Stimulated activated naive CD8-positive, alpha-beta T cell treated with anti-CD3 and anti-CD28 coated beads, Interleukin-15, Interleukin-2, amounts not matched to agents 100 ng/mL and 50 ng/mL, for 24 hours (primary cell): ENCODE data around the gene GMPPB.
"Not testable (repeated sequence)": the region's sequence is repeated elsewhere in the genome, so short reads cannot be mapped to it uniquely, and the experiment has no call there.

Experiments used
- H3K27ac Mint-ChIP-seq: one replicate; pipeline ENCODE4 v1.8.0; 2021; ENCODE audit warnings: mild to moderate bottlenecking, mixed read lengths
- H3K27me3 Mint-ChIP-seq: one replicate; pipeline ENCODE4 v1.8.0; 2021; ENCODE audit warnings: mixed read lengths
- H3K36me3 Mint-ChIP-seq: one replicate; pipeline ENCODE4 v1.8.0; 2021; ENCODE audit warnings: low read depth, mixed read lengths
- H3K4me1 Mint-ChIP-seq: one replicate; pipeline ENCODE4 v1.8.0; 2021; ENCODE audit warnings: low read depth, mixed read lengths
- H3K4me3 Mint-ChIP-seq: one replicate; pipeline ENCODE4 v1.8.0; 2021; ENCODE audit warnings: mild to moderate bottlenecking, mixed read lengths
- H3K9me3 Mint-ChIP-seq: one replicate; pipeline ENCODE4 v1.8.0; 2021; ENCODE audit warnings: mixed read lengths

Gene GMPPB

DNA sequence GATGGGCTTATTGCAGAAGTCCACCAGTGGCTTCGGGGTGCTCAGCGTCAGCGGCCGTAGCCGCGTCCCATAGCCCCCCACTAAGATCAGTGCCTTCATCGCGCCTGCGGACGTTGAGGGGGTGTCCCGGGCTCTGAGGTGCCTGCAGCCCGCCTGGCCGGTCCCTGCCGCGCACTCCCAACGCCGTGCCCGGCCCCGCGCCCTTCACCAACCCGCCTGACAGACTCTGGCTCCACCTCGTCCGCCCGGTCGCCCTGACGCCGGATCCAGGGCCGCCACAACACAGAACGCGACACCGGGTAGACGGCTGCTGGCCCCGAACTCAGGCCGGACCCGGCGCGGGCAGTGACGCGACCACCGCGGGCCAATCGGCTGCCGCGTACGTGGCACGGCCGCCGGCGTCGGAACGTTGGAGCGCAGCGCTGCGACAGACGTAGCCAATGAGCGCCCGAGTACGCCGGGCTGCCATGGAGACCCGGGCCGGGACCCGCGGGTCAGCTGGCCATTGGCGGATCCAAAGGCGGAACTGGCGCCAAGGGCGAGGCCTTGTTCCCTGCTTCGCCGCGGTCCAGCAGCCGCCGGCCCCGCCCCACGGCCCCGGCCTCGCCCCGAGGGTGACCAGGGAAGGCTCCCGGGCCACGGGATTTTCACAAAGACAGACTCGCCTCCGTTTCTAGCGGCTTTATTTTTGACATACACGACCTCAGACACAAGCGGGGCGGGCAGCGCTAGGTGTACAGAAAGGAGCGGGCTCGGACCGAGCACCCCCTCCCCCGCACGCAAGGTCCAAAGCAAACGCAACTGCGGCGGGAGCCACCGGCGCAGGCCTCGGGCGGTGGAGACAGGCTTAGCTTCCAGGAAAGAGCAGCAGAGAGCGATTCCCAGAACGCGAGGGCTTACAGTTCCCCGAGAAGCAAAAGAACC lies at the start of gene GMPPB:
GMPPB (minus strand) TSS at position 324 of the 924 bp plus-strand sequence; CDS start at position 99, 225 bp downstream.
- H3K27ac Mint-ChIP-seq = peak within 1 kb of the TSS; percentile 97
- H3K4me1 Mint-ChIP-seq = peaks cover 40% of the 10 kb centered on the region
- peaks cover 13% of the 10 kb centered on the region for H3K36me3 Mint-ChIP-seq
- H3K4me3 Mint-ChIP-seq = peak within 1 kb of the TSS; percentile 94
- H3K9me3 Mint-ChIP-seq = no peaks in the 10 kb centered on the region
- H3K27me3 Mint-ChIP-seq = no peaks in the 10 kb centered on the region

DNA sequence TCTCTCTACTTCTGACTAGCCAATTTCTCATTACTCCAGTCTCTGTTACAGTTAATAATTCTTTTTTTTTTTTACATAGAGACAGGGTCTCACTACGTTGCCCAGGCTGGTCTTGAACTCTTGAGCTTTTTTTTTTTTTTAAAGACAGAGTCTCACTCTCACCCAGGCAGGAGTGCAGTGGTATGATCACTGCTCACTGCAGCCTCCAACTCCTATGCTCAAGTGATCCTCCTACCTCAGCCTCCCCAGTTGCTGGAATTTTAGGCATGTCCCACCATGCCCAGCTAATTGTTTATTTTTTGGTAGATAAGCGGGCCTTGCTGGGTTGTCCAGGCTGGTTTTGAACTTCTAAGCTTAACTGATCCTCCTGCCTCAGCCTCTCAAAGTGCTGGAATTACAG lies 49.0 kb upstream of the GMPPB start:
- H3K9me3 Mint-ChIP-seq = no peaks in the 10 kb centered on the region
- peaks cover 21% of the 10 kb centered on the region for H3K36me3 Mint-ChIP-seq
- H3K4me1 Mint-ChIP-seq = peaks cover 40% of the 10 kb centered on the region
- H3K27me3 Mint-ChIP-seq = no peaks in the 10 kb centered on the region
- H3K4me3 Mint-ChIP-seq = no peak overlapping the region
- no peak overlapping the region for H3K27ac Mint-ChIP-seq

DNA sequence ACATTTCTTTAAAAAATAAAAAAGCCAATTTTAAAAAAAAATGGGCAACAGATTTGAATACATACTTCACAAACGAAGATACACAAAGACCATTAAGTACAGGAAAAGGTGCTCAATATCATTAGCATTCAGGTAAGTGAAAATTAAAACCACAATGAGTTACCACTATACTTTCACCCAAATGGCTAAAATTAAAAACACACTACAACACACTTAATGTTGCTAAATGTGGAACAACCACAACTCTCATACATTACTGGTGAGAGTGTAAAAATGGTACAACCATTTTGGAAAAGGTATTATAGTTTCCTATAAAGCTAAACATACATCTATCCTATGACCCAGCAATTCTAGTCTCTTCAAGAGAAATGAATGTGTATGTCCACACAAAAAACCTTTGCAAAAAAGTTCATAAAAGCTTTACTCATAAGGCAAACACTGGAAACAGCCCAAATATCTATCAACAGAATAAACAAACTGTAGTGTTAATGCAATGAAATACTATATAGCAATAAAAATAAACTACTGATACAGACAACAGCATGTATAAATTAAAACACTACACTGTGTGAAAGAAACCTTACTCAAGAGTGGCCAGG lies 47.7 kb upstream of the GMPPB start:
- peaks cover 36% of the 10 kb centered on the region for H3K4me1 Mint-ChIP-seq

DNA sequence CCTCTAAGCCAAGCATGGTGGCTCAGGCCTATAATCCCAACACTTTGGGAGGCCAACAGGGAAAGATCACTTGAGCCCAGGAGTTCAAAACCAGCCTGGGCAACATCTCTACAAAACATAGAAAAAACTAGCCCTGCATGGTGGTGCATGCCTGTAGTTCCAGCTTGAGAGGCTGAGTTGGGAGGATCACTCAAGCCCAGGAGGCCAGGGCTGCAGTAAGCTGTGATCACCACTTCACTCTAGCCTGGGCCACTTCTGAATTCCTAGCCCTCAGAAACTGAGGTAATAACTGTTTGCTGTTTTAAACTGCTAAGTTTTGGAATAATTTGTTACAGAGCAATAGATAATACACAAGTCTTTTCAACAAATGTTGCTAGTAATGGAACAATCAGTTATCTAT lies 46.2 kb upstream of the GMPPB start:
- Mint-ChIP-seq H3K27me3 (no peaks in the 10 kb centered on the region), H3K4me1 (peaks cover 36% of the 10 kb centered on the region), H3K36me3 (peaks cover 17% of the 10 kb centered on the region), H3K9me3 (no peaks in the 10 kb centered on the region), H3K4me3 (no peak overlapping the region), H3K27ac (no peak overlapping the region)

More for the DNA sequence above, 47.7 kb upstream of the GMPPB start:
- Mint-ChIP-seq H3K36me3 (peaks cover 16% of the 10 kb centered on the region), H3K27me3 (no peaks in the 10 kb centered on the region), H3K4me3 (no peak overlapping the region), H3K27ac (no peak overlapping the region), H3K9me3 (no peaks in the 10 kb centered on the region)

DNA sequence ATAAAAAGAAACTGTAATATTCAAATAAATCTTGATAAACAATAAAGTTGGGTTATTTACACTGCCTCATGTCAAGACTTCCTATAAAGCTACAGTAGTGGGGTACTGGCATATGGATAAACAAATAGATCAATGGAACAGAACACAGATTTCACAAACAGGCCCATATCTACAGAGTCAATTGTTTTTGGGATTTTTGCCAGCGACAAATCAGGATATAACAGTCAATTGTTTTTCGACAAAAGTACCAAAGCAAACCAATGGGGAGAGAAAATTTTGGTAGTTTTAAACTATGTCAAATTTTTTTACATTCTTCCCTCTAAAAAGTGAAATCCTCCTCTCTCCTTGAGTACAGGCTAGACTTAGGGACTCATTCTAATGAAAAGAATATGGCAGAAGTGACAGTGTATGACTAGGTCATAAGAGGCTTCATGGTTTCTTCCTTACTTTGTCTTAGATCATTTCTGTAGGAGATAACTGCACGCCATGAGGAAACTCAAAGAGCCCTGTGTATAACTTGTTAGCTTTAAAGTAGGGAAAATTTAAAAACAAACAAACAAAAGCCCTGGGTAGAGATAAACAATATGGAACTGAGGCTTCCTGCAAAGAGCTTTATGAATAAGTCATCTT lies 45.6 kb upstream of the GMPPB start:
- Mint-ChIP-seq H3K27ac (no peak overlapping the region), H3K4me1 (peaks cover 32% of the 10 kb centered on the region), H3K4me3 (no peak overlapping the region), H3K36me3 (peaks cover 22% of the 10 kb centered on the region), H3K27me3 (no peaks in the 10 kb centered on the region), H3K9me3 (no peaks in the 10 kb centered on the region)

DNA sequence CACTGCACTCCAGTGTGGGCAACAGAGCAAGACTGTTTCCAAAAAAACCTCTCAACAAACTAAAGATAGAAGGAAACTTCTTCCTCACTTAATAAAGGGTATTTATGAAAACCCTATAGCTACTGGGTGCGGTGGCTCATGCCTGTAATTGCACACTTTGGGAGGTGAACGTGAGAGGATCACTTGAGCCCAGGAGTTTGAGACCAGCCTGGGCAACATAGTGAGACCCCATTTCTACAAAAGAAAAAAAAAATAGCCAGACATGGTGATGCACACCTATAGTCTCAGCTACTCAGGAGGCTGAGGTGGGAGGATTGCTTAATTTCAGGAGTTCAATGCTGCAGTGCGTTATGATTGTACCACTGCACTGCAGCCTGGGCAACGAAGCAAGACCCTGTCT lies 40.2 kb upstream of the GMPPB start:
- Mint-ChIP-seq H3K4me3 (no peak overlapping the region), H3K4me1 (peaks cover 12% of the 10 kb centered on the region), H3K9me3 (no peaks in the 10 kb centered on the region), H3K27ac (no peak overlapping the region), H3K36me3 (peaks cover 15% of the 10 kb centered on the region), H3K27me3 (no peaks in the 10 kb centered on the region)

DNA sequence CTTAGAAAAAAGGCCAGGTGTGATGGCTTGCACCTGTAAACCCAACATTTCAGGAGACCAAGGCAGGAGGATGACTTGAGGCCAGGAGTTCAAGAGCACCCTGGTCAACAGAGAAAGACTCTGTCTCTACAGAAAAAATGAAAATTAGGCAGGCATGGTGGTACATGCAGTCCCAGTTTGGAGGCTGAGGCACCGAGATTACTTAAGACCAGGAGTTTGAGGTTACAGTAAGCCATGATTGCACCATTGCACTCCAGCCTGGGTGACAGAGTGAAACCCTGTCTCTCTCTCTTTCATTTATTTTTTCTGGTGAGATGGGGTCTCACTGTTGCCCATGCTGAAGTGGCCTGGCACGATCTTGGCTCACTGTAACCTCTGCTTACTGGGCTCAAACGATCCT lies 37.9 kb upstream of the GMPPB start:
- H3K27ac Mint-ChIP-seq = no peak overlapping the region
- no peak overlapping the region for H3K4me3 Mint-ChIP-seq
- no peaks in the 10 kb centered on the region for H3K27me3 Mint-ChIP-seq
- peaks cover 11% of the 10 kb centered on the region for H3K4me1 Mint-ChIP-seq
- peaks cover 6% of the 10 kb centered on the region for H3K36me3 Mint-ChIP-seq
- no peaks in the 10 kb centered on the region for H3K9me3 Mint-ChIP-seq

DNA sequence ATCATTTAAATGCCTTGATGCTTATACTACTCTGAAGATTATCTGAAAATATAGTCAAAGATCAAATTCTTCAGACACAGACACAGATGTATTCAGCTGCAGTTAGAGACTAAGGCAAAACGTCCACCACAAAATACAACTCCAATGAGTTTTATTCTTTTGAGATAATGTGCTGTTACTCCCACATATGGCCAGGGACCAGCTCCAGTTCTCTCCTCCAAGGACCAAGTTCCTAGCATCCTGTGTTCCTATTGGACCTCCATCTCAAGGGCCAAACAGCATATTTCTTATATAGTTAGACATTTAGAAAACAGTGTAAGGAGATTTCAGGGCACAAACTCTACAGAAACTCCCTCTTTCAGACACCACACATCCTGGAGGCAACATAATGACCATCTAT lies 35.5 kb upstream of the GMPPB start:
- Mint-ChIP-seq H3K9me3 (no peaks in the 10 kb centered on the region), H3K4me3 (no peak overlapping the region), H3K4me1 (peaks cover 22% of the 10 kb centered on the region), H3K27me3 (no peaks in the 10 kb centered on the region), H3K27ac (peak overlapping the region; percentile 13), H3K36me3 (no peaks in the 10 kb centered on the region)

DNA sequence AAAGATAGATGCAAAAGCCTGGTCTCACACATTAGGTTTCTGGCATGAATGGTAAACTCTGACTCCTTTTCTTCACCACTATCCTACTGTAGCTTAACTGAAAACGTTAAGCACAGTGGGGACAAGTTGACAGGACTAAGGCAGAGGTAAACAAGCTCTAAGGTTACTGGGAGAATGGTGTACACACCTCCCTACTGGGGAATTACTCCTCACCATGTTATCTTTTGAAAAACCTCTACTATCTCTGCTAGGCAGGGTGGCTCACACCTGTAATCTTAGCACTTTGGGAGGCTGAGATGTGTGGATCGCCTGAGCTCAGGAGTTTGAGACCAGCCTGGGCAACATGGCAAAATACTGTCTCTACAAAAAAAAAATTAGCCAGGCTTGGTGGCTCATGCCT lies 33.4 kb upstream of the GMPPB start:
- Mint-ChIP-seq H3K4me3 (no peak overlapping the region), H3K27ac (peak overlapping the region; percentile 37), H3K36me3 (peaks cover 4% of the 10 kb centered on the region), H3K9me3 (no peaks in the 10 kb centered on the region), H3K4me1 (peaks cover 24% of the 10 kb centered on the region), H3K27me3 (no peaks in the 10 kb centered on the region)

DNA sequence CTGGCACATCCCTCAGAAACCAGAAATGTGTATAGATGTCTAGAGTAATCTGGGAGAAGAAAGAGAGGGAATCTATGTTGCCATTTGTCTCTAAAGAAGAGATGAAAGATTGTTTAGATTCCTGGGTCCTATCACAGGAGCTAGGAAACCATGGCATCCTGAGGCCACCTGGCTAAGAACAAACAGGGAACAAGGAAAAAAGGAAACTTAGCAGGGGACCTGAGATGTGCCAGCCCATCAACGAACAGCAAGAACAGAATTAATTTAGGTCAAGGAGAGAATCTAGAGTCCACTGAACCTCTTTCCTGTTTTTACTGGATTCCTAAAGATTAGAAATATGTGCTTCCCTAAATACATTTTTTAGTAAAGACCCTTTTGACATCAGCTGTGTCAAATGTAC lies 32.3 kb upstream of the GMPPB start:
- H3K36me3 Mint-ChIP-seq = peaks cover 4% of the 10 kb centered on the region
- no peaks in the 10 kb centered on the region for H3K9me3 Mint-ChIP-seq
- no peak overlapping the region for H3K27ac Mint-ChIP-seq
- no peaks in the 10 kb centered on the region for H3K27me3 Mint-ChIP-seq
- no peak overlapping the region for H3K4me3 Mint-ChIP-seq
- H3K4me1 Mint-ChIP-seq = peaks cover 24% of the 10 kb centered on the region

DNA sequence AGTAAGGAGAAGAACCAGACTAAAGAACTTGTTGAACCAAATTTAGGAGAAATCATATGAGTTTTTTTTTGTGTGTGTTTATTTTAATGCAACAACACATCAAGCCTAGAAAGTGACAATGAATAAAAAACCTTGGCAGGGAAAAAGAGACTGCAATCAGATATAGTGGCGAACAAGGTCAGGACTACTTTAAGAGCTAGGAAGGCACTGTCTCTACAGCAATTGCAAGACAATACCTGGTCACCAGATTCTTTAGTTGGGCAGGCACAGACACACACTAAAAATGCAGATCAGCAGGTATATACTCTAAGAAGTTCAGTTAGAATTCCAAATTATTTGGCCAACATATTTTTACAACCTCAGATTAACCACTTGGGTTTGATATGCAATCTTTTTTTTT lies 30.8 kb upstream of the GMPPB start:
- peaks cover 23% of the 10 kb centered on the region for H3K4me1 Mint-ChIP-seq

DNA sequence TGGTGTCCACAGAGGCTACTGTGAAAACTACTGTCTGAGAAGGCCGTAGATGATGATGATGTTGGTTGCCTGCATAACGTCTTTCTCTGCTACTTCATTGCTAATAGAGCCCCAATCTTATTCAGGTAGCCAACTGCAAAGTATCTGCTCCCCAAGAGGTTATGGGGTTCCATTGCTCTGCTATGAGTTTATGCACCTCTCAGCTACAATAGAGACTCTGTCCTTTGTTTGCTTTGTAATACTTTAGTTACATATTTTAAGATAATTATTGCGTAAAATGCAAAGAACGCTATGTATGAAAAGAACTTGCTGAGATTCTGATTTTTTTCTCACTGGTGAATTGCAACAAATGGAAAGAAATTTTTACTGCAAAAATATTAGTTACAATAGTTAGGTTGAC lies 27.8 kb upstream of the GMPPB start:
- Mint-ChIP-seq H3K27ac (no peak overlapping the region), H3K9me3 (no peaks in the 10 kb centered on the region), H3K27me3 (no peaks in the 10 kb centered on the region), H3K36me3 (peaks cover 25% of the 10 kb centered on the region), H3K4me1 (peaks cover 13% of the 10 kb centered on the region), H3K4me3 (no peak overlapping the region)

More for the DNA sequence above, 30.8 kb upstream of the GMPPB start:
- H3K27ac Mint-ChIP-seq = no peak overlapping the region
- H3K27me3 Mint-ChIP-seq = no peaks in the 10 kb centered on the region
- no peak overlapping the region for H3K4me3 Mint-ChIP-seq
- H3K36me3 Mint-ChIP-seq = peaks cover 8% of the 10 kb centered on the region
- no peaks in the 10 kb centered on the region for H3K9me3 Mint-ChIP-seq

DNA sequence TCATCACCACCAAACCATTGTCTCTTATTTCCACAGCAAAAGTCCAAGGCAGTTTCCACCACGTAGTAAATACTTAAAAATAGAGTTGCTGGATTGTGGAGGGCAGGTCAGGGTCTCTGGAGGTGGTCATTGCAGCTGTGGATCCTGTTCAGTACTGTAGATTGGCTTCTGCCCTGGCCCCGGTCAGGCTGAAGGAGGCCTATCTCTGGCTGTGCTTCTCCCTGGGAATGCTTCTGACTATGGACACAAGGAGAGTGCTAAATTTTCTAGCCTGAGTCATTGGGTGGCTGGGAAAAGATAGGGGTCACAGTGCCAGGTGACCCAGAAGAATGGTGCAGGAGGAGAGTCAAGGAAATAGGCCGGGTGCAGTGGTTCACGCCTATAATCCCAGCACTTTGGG lies 26.3 kb upstream of the GMPPB start:
- Mint-ChIP-seq H3K27ac (no peak overlapping the region), H3K36me3 (peaks cover 34% of the 10 kb centered on the region), H3K4me1 (peaks cover 5% of the 10 kb centered on the region), H3K4me3 (no peak overlapping the region), H3K9me3 (no peaks in the 10 kb centered on the region), H3K27me3 (no peaks in the 10 kb centered on the region)

DNA sequence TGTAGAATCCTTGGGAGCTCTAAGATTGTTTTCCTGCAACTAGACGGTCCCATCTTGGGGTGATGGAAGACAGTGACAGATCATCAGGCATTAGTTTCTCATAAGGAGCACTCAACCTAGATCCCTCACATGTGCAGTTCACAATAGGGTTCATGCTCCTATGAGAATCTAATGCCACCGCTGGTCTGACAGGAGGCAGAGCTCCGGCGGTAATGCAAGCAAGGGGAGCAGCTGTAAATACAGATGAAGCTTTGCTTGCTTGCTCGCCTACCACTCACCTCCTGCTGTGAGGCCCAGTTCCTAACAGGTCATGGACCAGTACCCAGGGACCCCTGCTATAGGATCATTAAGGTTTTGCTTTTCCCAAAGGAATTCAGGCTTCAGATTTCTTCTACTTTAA lies 25.1 kb upstream of the GMPPB start:
- H3K4me3 Mint-ChIP-seq, H3K27ac Mint-ChIP-seq, H3K4me1 Mint-ChIP-seq, H3K27me3 Mint-ChIP-seq, H3K9me3 Mint-ChIP-seq: not testable (repeated sequence)
- peaks cover 43% of the 10 kb centered on the region for H3K36me3 Mint-ChIP-seq

DNA sequence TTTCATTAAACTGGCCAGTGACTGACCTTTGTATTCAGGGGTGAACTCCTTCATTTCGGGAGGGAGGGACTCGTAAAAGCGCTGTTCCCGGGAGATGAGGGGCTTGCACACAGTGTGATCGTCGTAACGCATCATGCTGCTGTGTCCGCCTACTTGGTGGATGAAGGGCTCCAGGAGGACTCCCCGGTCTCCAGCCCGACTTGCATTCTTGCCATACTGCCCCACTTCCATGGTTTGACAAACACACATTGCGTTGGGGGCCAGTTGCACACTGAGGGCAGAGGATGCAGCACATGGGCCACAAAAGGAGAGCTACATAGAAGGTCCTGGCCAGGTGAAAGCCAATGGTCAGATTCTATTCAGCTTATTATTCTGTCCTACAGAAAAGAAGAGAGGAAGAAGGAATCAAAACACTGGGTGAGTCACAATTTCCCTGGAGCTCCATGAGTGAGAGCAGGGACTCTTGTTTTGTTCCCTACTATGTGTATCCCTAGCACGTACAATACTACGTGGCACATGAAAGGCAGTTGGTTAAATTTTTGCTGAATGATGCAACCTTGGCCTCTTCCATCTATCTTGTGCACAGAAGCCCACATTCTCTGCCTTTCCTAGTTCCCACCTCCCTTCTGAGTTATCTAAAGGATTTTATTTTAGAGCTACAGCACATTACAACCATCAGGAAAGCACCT lies 24.2 kb upstream of the GMPPB start:
- Mint-ChIP-seq H3K27ac (no peak overlapping the region), H3K4me3 (no peak overlapping the region), H3K27me3 (no peaks in the 10 kb centered on the region), H3K36me3 (peaks cover 40% of the 10 kb centered on the region), H3K9me3 (no peaks in the 10 kb centered on the region), H3K4me1 (no peaks in the 10 kb centered on the region)
